A549 (cell line): ENCODE results near the gene DCLRE1A. TPM values are rescaled to one million over a fixed set of nuclear protein-coding genes. Genes with fewer than 3 reads are reported as not detected.

ENCODE experiments used
- ATAC-seq, 2 experiments: fragments of 200-7000 bp in 1 of 2; fragments of >200 bp in 1 of 2; cut with Nextera tagmentation in 1 of 2; cut with Tn5 transposase in 1 of 2; 3 replicates each; pipeline versions ENCODE4 v1.8.0 to v1.9.1; 2018 to 2020; ENCODE audit warnings: mild to moderate bottlenecking in 1 of 2, moderate library complexity in 1 of 2
- CTCF ChIA-PET: fragments of 300-600 bp; sonication (Branson Sonifier 250); formaldehyde crosslinking; extraction: SDS; loops from one replicate; lab custom pipeline; 2021; ENCODE audit warnings: antibody characterized with exemption, inconsistent platforms; lab: Yijun Ruan, JAX
- POLR2A ChIA-PET: fragments of 350-600 bp; formaldehyde crosslinking; extraction: SDS; loops from one replicate; lab custom pipeline; 2021; ENCODE audit warnings: antibody characterized with exemption, inconsistent platforms; lab: Yijun Ruan, JAX
- DNase-seq, 2 experiments: peaks; one replicate each; pipeline versions ENCODE4 v3.0.0 to v3.0.0-alpha.2; 2011 to 2016; ENCODE audit warnings: low read depth in 1 of 2, low spot score in 1 of 2
- FAIRE-seq: peaks from 2 replicates; lab custom pipeline; 2011; peaks lifted over from hg19 to GRCh38; lab: Jason Lieb, UNC
- H3K27ac ChIP-seq, 2 experiments: fragments of >200 bp; sonication (Bioruptor Twin); formaldehyde crosslinking; 3 replicates each; pipeline ENCODE4 v1.5.1; 2016 to 2017
- H3K4me1 ChIP-seq: fragments of >200 bp; sonication (Bioruptor Twin); formaldehyde crosslinking; 3 replicates; pipeline ENCODE4 v1.6.1; 2016
- H3K4me2 ChIP-seq: fragments of >200 bp; sonication (Bioruptor Twin); formaldehyde crosslinking; 3 replicates; pipeline ENCODE4 v1.6.1; 2016
- H3K4me3 ChIP-seq: fragments of >200 bp; sonication (Bioruptor Twin); formaldehyde crosslinking; 3 replicates; pipeline ENCODE4 v1.5.1; 2016
- H3K9me3 ChIP-seq: fragments of >200 bp; sonication (Bioruptor Twin); formaldehyde crosslinking; 3 replicates; pipeline ENCODE4 v1.6.1; 2016
- BHLHE40 ChIP-seq: IDR thresholded peaks from 2 replicates; pipeline ENCODE4 v1.6.1; 2012; ENCODE audit warnings: low read depth, low read length, inconsistent platforms
- CBX2 ChIP-seq: fragments of 200-600 bp; sonication (generic); IDR thresholded peaks from 2 replicates; pipeline ENCODE4 v1.6.1; 2016; ENCODE audit warnings: low read depth, mild to moderate bottlenecking, borderline replicate concordance
- CHD2 ChIP-seq: fragments of 150-350 bp; IDR thresholded peaks from 2 replicates; pipeline ENCODE4 v1.6.1; 2014; ENCODE audit warnings: low read length; ENCODE audit not compliant: partially characterized antibody
- E2F6 ChIP-seq: IDR thresholded peaks from 2 replicates; pipeline ENCODE4 v1.6.1; 2012; ENCODE audit warnings: low read depth, borderline replicate concordance
- EHF ChIP-seq: fragments of 250-450 bp; sonication (Bioruptor Pico); IDR thresholded peaks from 2 replicates; pipeline ENCODE4 v1.5.0; 2020; ENCODE audit warnings: mild to moderate bottlenecking
- EHMT2 ChIP-seq: fragments of 200-600 bp; sonication (generic); IDR thresholded peaks from 2 replicates; pipeline ENCODE4 v1.6.1; 2016; ENCODE audit warnings: antibody characterized with exemption, low read depth, mild to moderate bottlenecking, moderate library complexity
- EP300 ChIP-seq, 2 experiments: fragments of >200 bp; sonication (Bioruptor Twin); formaldehyde crosslinking; IDR thresholded peaks; 2 replicates in 1 of 2; 3 replicates in 1 of 2; pipeline ENCODE4 v1.6.1; 2016 to 2017
- ESRRA ChIP-seq: fragments of 150-350 bp; IDR thresholded peaks from 2 replicates; pipeline ENCODE4 v1.6.1; 2014; ENCODE audit warnings: mild to moderate bottlenecking, low read length, borderline replicate concordance
- FOSL2 ChIP-seq, 2 experiments: fragments of 450-650 bp in 1 of 2; fragments of >200 bp in 1 of 2; sonication (Bioruptor Twin) in 1 of 2; formaldehyde crosslinking; IDR thresholded peaks; 2 replicates each; pipeline versions ENCODE4 v1.5.0 to v1.6.1; 2016 to 2020; ENCODE audit warnings: mild to moderate bottlenecking in 1 of 2, moderate library complexity in 1 of 2
- GATA3 ChIP-seq: IDR thresholded peaks from 2 replicates; pipeline ENCODE4 v1.6.1; 2012; ENCODE audit warnings: borderline replicate concordance
- HEYL ChIP-seq: fragments of 250-450 bp; sonication (Bioruptor Pico); IDR thresholded peaks from 2 replicates; pipeline ENCODE4 v1.8.0; 2021; ENCODE audit warnings: mild to moderate bottlenecking, moderate library complexity
- HMGXB4 ChIP-seq: fragments of 250-450 bp; sonication (Bioruptor Pico); IDR thresholded peaks from 2 replicates; pipeline ENCODE4 v1.5.0; 2021; ENCODE audit warnings: mild to moderate bottlenecking, moderate library complexity, borderline replicate concordance
- HOXA7 ChIP-seq: fragments of 250-450 bp; sonication (Bioruptor Pico); IDR thresholded peaks from 2 replicates; pipeline ENCODE4 v1.5.0; 2020; ENCODE audit warnings: mild to moderate bottlenecking, moderate library complexity
- HOXB13 ChIP-seq: fragments of 250-450 bp; sonication (Bioruptor Pico); IDR thresholded peaks from 2 replicates; pipeline ENCODE4 v1.5.0; 2020; ENCODE audit warnings: low read depth, mild to moderate bottlenecking, moderate library complexity
- JUNB ChIP-seq: fragments of >200 bp; sonication (Bioruptor Twin); formaldehyde crosslinking; IDR thresholded peaks from 2 replicates; pipeline ENCODE4 v1.6.1; 2016
- MAFK ChIP-seq: fragments of 450-650 bp; IDR thresholded peaks from 2 replicates; pipeline ENCODE4 v1.6.1; 2014; ENCODE audit not compliant: partially characterized antibody
- MAX ChIP-seq: IDR thresholded peaks from 2 replicates; pipeline ENCODE4 v1.6.1; 2012
- MAZ ChIP-seq: fragments of 150-350 bp; IDR thresholded peaks from 2 replicates; pipeline ENCODE4 v1.6.1; 2014; ENCODE audit warnings: antibody characterized with exemption, low read depth, low read length, borderline replicate concordance
- MYC ChIP-seq: IDR thresholded peaks from 2 replicates; pipeline ENCODE4 v1.6.1; 2012; ENCODE audit warnings: mild to moderate bottlenecking, inconsistent platforms, low read length, improper control_type of control experiment, borderline replicate concordance
- NFE2L2 ChIP-seq: fragments of 150-350 bp; conservative IDR thresholded peaks from 2 replicates; pipeline ENCODE4 v1.6.1; 2014; ENCODE audit warnings: low read length
- PHF8 ChIP-seq: fragments of 200-600 bp; sonication (generic); IDR thresholded peaks from 2 replicates; pipeline ENCODE4 v1.6.1; 2016; ENCODE audit warnings: low read depth, mild to moderate bottlenecking, antibody characterized with exemption, moderate library complexity, borderline replicate concordance
- POLR2A ChIP-seq: IDR thresholded peaks from 2 replicates; pipeline ENCODE4 v1.6.1; 2012; ENCODE audit warnings: mild to moderate bottlenecking, low read length
- POLR2AphosphoS2 ChIP-seq: conservative IDR thresholded peaks from 2 replicates; pipeline ENCODE4 v1.6.1; 2012; ENCODE audit warnings: low read length, improper control_type of control experiment, inconsistent platforms
- RARB ChIP-seq: fragments of 250-450 bp; sonication (Bioruptor Pico); IDR thresholded peaks from 2 replicates; pipeline ENCODE4 v1.8.0; 2021; ENCODE audit warnings: mild to moderate bottlenecking, moderate library complexity
- RFX5 ChIP-seq: fragments of 450-650 bp; IDR thresholded peaks from 2 replicates; pipeline ENCODE4 v1.7.1; 2014; ENCODE audit warnings: antibody characterized with exemption, mild to moderate bottlenecking, moderate library complexity
- RNF2 ChIP-seq: fragments of 200-600 bp; sonication (generic); IDR thresholded peaks from 2 replicates; pipeline ENCODE4 v1.6.1; 2016; ENCODE audit warnings: low read depth, mild to moderate bottlenecking, antibody characterized with exemption, moderate library complexity, borderline replicate concordance
- SMC3 ChIP-seq: fragments of >200 bp; sonication (Bioruptor Twin); formaldehyde crosslinking; IDR thresholded peaks from 3 replicates; pipeline ENCODE4 v1.6.1; 2018; ENCODE audit warnings: inconsistent platforms
- SREBF2 ChIP-seq: fragments of 450-650 bp; IDR thresholded peaks from 2 replicates; pipeline ENCODE4 v1.6.1; 2014; ENCODE audit warnings: mild to moderate bottlenecking, moderate library complexity
- whole genome bisulfite sequencing: methylation state at CpG from one replicate; pipeline ENCODE4 v1.1.6; 2017; ENCODE audit errors: missing lambda C conversion rate; 5-methylcytosine and 5-hydroxymethylcytosine counted together
- polyA plus RNA-seq, 4 experiments: library from polyadenylated mRNA; depleted of rRNA in 3 of 4; stranded (reverse); fragments of >200 nt; fragmentation: RNase III in 1 of 4; extraction: RNeasy Plus Mini Kit Qiagen cat#74134 plus additional on column Dnase treatment in 1 of 4; gene quantifications; 2 replicates in 3 of 4; 3 replicates in 1 of 4; pipeline ENCODE4 v1.2.3, GENCODE V29; 2011 to 2017
- TF ChIP-seq, protein P1 (sequence below): IDR thresholded peaks from 2 replicates; pipeline ENCODE4 v1.6.1; 2012
- TF ChIP-seq, protein P2 (sequence below): fragments of 450-650 bp; IDR thresholded peaks from 2 replicates; pipeline ENCODE4 v1.6.1; 2014; ENCODE audit warnings: antibody characterized with exemption

The DCLRE1A gene
- polyA plus RNA-seq, 2 of the 4 experiments (the other 2 are of a cell fraction), result 11.8 to 26.8 TPM

DNA sequence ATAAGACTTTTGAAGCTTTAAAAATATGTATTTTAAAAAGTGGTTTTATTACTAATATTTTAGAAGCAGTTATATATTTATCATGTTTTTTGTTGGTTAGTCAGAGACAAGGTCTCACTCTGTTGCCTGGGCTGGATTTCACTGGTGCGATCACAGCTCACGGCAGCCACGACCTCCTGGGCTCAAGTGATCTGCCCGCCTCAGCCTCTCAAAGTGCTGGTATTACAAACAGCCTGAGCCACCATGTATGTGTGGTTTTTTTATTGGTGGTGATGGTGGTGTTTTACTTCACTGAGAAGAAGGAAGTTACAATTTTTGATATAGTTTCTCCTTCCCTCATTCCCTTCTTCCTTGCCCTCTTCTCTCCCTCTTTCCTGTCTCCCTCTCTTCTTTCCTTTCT is 14.0 kb upstream of the DCLRE1A start:
- ATAC-seq (no peak), FAIRE-seq (no peak), DNase-seq (no peak)
- Histone ChIP-seq H3K27ac (no peak overlapping the region), H3K9me3 (peaks cover 13% of the 10 kb centered on the region), H3K4me2 (no peak overlapping the region), H3K4me3 (no peak overlapping the region), H3K4me1 (no peaks in the 10 kb centered on the region)
- POLR2A ChIA-PET, result no interaction called here
- TF ChIP-seq SREBF2 (no peak), GATA3 (no peak), POLR2A (no peak), JUNB (no peak)
- CTCF ChIA-PET, result interaction anchor here (0.7 to 0.9 kb wide), 2 partner anchors 10 to 436 kb away, joined by 3 to 4 read pairs; no protein-coding TSS in a partner anchor
- 92% methylated on average over 4 of the region's 4 CpGs for WGBS

GRCh38 chr10:113866551-113867394 is 12.9 kb upstream of the DCLRE1A start:
- ChIA-PET CTCF (interaction anchor here (0.9 to 1.0 kb wide), 2 partner anchors 67 to 437 kb away, joined by 3 read pairs; no protein-coding TSS in a partner anchor), POLR2A (no interaction called here)
- H3K27ac ChIP-seq, result no peak overlapping the region
- FAIRE-seq, result no peak
- H3K9me3 ChIP-seq, result peaks cover 3% of the 10 kb centered on the region
- no peak overlapping the region for H3K4me3 ChIP-seq
- WGBS, result 94% methylated on average over 5 of the region's 5 CpGs
- no peak for ATAC-seq
- H3K4me2 ChIP-seq, result no peak overlapping the region
- DNase-seq, result no peak
- TF ChIP-seq MAZ (no peak), SMC3 (no peak), MAFK (no peak), SREBF2 (no peak), MAX (no peak), HEYL (CRISPR knock-in tag) (no peak), RFX5 (no peak), HOXA7 (CRISPR knock-in tag) (no peak), RNF2 (no peak), ESRRA (no peak), FOSL2 (IDR thresholded peaks at IDR 0.05) (no peak), FOSL2 (CRISPR knock-in tag; IDR thresholded peaks at IDR 0.05) (no peak), E2F6 (no peak), EHF (CRISPR knock-in tag) (no peak), PHF8 (no peak), NFE2L2 (no peak), EHMT2 (no peak), BHLHE40 (no peak), GATA3 (no peak)
- TF ChIP-seq, protein P1, sequence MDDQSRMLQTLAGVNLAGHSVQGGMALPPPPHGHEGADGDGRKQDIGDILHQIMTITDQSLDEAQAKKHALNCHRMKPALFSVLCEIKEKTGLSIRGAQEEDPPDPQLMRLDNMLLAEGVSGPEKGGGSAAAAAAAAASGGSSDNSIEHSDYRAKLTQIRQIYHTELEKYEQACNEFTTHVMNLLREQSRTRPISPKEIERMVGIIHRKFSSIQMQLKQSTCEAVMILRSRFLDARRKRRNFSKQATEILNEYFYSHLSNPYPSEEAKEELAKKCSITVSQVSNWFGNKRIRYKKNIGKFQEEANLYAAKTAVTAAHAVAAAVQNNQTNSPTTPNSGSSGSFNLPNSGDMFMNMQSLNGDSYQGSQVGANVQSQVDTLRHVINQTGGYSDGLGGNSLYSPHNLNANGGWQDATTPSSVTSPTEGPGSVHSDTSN, result no peak
- no peaks in the 10 kb centered on the region for H3K4me1 ChIP-seq

DNA sequence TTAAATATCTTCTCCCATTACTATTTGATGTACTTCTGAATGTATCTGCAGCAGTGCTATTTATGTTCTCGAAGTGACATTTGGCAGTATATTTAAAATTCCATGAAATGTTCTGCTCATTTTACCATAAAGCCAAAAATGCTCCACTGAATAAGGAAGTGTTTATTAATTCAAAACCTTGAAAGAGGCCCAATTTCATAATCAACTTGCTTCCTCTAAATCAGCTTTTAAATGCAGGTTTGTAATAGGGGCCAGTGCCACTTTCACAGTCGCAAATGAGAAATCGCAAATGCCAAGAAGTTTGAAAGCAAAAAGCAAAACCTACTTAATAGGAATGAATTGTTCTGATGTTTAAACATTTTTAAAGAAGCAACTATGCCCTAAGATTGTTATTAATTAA is 12.0 kb upstream of the DCLRE1A start:
- Histone ChIP-seq H3K4me1 (no peaks in the 10 kb centered on the region), H3K4me3 (no peak overlapping the region), H3K27ac (no peak overlapping the region), H3K9me3 (no peaks in the 10 kb centered on the region), H3K4me2 (no peak overlapping the region)
- 96% methylated on average over 3 of the region's 3 CpGs for WGBS
- FAIRE-seq, result no peak
- ChIA-PET CTCF (interaction anchor here (0.5 kb wide), 1 partner anchor 80 kb away, joined by 3 read pairs; no protein-coding TSS in a partner anchor), POLR2A (no interaction called here)
- TF ChIP-seq MAFK, result no peak
- TF ChIP-seq SREBF2, result no peak
- no peak for TF ChIP-seq EHMT2
- TF ChIP-seq HOXB13 (CRISPR knock-in tag), result no peak
- TF ChIP-seq MYC, result no peak
- no peak for TF ChIP-seq SMC3
- TF ChIP-seq POLR2AphosphoS2, result no peak
- no peak for TF ChIP-seq CHD2
- TF ChIP-seq, protein P2, sequence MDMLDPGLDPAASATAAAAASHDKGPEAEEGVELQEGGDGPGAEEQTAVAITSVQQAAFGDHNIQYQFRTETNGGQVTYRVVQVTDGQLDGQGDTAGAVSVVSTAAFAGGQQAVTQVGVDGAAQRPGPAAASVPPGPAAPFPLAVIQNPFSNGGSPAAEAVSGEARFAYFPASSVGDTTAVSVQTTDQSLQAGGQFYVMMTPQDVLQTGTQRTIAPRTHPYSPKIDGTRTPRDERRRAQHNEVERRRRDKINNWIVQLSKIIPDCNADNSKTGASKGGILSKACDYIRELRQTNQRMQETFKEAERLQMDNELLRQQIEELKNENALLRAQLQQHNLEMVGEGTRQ, result no peak
- TF ChIP-seq HEYL (CRISPR knock-in tag), result no peak
- TF ChIP-seq HOXA7 (CRISPR knock-in tag), result no peak
- TF ChIP-seq EP300 (IDR thresholded peaks at IDR 0.05), result no peak
- no peak for TF ChIP-seq CBX2
- no peak for TF ChIP-seq EHF (CRISPR knock-in tag)
- TF ChIP-seq RARB, result no peak
- TF ChIP-seq RFX5, result no peak
- no peak for TF ChIP-seq HMGXB4 (CRISPR knock-in tag)
- DNase-seq, result no peak
- ATAC-seq, result no peak
